D721Med (cell line): ENCODE results near the gene SNX1.
"Not testable (repeated sequence)": the region's sequence is repeated elsewhere in the genome, so short reads cannot be mapped to it uniquely, and the experiment has no call there.

Experiments used
- DNase-seq: peaks from one replicate; pipeline ENCODE4 v3.0.0; 2011; ENCODE audit warnings: low spot score; ENCODE audit not compliant: insufficient read length
- FAIRE-seq: peaks from 2 replicates; lab custom pipeline; 2011; peaks lifted over from hg19 to GRCh38; lab: Jason Lieb, UNC
- TF ChIP-seq, protein P1 (sequence below): IDR thresholded peaks from 2 replicates; pipeline ENCODE4 v1.5.1; 2012; ENCODE audit warnings: mild to moderate bottlenecking, control low read depth; ENCODE audit not compliant: insufficient read depth; ENCODE audit errors: missing control alignments

SNX1 gene

DNA sequence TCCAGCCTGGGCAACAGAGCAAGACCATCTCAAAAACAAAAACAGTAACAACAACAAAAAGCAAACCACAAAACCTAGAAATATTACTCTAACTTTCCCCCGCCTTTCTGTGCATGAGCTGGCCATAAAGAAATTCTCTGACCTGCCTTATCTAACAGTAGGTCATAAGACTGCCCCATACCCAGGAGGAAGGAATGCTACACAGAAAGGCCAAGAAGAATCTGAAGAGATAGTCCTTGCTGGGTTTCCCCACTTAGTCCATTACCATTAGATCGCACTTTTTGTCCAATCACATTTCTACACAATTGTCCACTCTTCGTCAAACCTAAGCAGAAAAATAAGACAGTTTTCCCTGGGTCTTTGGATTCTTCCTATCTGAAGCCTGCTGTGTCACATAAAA, 25.7 kb upstream of the SNX1 start:
- DNase-seq (no peak), FAIRE-seq (no peak)
- TF ChIP-seq, protein P1, sequence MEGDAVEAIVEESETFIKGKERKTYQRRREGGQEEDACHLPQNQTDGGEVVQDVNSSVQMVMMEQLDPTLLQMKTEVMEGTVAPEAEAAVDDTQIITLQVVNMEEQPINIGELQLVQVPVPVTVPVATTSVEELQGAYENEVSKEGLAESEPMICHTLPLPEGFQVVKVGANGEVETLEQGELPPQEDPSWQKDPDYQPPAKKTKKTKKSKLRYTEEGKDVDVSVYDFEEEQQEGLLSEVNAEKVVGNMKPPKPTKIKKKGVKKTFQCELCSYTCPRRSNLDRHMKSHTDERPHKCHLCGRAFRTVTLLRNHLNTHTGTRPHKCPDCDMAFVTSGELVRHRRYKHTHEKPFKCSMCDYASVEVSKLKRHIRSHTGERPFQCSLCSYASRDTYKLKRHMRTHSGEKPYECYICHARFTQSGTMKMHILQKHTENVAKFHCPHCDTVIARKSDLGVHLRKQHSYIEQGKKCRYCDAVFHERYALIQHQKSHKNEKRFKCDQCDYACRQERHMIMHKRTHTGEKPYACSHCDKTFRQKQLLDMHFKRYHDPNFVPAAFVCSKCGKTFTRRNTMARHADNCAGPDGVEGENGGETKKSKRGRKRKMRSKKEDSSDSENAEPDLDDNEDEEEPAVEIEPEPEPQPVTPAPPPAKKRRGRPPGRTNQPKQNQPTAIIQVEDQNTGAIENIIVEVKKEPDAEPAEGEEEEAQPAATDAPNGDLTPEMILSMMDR = no peak

DNA sequence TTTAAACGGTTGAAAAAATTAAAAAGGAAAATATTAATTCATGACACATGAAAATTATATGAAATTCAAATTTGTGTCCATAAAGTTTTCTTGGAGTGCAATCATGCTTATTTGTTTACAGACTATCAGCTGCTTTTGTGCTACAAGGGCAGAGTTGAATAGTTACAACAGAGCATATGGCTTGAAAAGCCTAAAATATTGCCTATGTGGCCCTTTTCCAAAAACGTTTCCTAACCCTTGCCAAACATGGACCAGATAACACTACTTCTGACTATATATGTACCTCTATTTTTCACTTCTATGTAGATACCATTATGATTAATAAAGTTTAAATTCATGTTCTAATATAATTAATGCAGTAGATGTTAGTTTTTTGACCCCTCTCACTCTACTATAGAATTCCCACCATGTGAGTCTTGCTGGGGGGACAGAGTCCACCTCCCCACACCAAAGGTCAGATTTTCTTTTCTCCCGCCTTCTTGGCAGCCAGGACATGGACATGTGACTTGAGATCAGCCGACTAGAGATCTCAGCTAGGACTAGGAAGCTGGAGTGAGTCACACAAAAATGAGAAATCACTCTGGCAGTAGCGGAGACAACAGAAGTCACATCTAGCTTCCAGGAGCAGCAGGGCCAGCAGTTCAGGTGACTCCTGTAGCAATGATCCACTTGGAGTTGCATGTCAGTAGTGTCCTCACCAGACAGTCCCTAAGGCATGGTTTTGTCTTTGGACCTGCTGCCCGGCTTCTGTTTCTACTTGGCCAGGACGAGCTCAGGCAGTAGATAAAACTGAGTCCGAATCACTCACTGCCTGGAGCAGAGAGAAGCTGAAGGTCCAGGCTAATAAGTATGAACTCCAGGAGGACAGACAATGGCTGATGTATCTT, 24.6 kb upstream of the SNX1 start:
- no peak for DNase-seq
- TF ChIP-seq, protein P1 = no peak
- FAIRE-seq = no peak

DNA sequence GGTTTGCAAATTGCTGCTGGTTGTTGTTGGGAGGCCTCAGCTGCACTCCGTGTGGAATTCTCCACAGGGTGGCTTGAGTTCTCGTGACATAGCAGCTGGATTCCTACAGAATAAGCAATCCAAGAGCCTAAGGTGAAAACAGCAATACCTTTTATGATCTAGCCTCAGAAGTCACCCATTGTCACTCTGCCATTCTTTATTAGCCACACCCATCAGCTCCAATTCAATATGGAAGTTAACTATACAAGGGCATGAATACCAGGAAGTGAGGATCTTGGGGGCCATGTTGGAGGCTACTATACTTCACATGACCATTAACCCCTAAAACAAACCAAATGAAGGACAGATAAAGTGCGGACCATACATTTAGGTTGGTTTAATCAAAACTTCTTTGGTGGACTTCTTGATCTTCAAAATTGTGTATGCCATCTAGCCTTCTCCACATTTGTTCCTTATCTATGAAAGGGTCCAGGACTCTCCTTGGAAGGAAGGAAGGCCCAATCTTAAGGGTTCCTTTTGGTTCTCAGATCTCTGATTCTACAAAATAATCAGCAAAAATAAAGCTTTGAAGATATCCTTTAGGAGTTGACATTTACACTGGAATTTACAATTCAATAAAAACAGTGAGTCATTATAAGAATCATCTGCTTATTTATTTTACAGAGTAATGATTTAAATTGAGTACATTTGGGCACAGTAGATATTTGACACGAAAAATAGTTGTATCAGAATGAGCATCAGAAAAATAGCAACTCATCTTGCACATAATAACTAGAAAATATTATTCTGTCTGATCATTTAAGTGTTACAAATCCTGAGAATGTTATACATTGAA, 23.6 kb upstream of the SNX1 start:
- DNase-seq = no peak

DNA sequence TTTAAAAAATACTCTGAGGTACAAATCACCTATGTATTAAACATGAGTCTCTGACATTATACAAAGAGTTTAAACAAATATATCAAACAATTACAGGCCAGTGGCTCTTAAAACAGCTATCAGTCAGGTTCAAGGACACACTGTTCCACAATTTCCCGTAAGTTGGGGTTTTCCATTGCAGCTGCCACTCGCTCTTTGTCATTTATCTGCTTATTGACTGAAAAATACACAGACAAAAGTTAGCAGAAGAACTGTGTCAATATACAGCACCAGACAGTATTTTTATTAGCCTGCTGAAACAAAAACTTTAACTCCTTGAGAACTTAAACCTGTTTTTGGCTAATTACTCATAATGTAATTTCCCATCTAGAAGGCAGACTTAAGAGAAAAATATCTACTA, 23.0 kb upstream of the SNX1 start:
- FAIRE-seq (no peak), DNase-seq (no peak)
- TF ChIP-seq, protein P1 = no peak

More for the DNA sequence above, 23.6 kb upstream of the SNX1 start:
- no peak for FAIRE-seq
- TF ChIP-seq, protein P1 = no peak

DNA sequence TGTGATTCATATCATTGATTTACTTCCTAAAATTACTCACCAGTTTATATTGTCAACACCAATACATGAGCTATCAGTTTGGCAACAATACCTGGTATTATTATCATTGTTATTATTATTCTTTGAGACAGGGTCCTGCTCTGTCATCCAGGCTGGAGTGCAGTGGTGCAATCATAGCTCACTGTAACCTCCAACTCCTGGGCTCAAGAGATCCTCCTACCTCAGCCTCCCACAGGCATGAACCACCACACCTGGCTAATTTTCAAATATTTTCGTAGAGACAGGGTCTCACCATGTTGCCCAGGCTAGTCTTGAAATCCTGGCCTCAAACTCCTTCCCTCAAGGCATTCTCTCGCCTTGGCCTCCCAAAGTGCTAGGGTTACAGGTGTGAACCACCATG, 22.3 kb upstream of the SNX1 start:
- not testable (repeated sequence) for DNase-seq, FAIRE-seq

DNA sequence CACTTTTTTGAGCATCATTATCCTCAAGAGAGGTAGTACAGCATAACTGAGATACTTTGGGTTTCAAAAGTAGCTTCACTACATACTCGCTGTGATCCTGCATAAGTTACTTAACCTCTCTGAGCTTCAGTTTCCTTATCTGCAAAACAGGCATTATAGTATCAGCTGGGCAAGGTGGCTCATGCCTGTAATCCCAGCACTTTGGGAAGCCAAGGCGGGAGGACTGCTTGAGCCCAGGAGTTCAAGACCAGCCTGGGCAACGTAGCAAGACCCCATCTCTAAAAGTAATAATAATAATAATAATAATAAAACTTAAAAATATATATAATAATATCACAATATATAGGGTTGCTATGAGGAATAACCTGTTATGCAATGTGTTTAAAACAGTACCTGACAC, 13.0 kb upstream of the SNX1 start:
- TF ChIP-seq, protein P1 = no peak
- FAIRE-seq = no peak
- no peak for DNase-seq

DNA sequence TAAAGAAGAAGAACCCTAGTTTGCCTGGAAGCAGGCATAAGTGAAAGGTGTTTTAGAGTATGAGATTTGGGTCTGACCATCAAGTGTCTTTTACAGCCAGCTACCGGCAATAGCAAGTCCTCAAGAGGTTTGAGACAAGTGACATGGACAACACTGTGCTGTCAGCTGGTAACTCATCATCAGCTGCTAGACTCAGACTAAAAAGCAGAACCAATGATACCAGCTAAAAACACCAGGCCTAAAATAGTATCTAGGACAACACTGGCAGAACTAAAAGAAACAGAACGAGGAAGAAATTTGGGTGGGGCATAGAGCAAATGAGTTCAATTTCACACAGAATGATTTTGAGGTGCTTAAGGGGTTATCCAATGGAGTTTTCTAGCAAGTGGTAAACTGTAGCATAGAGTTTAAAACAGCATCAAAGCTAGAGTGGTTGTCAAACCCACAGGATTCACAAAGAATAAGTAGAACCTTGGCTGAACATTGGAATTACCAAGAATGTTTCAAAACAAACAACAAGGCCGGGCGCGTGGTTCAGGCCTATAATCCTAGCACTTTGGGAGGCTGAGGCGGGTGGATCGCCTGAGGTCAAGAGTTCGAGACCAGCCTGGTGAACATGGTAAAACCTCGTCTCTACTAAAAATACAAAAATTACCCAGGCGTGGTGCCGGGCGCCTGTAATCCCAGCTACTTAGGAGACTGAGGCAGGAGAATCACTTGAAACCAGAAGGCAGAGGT, 6.1 kb upstream of the SNX1 start:
- FAIRE-seq (no peak), DNase-seq (no peak)
- TF ChIP-seq, protein P1 = no peak
